ENCODE data around the gene RAB40A. TPM values are rescaled to one million over a fixed set of nuclear protein-coding genes. Genes with fewer than 3 reads are reported as not detected.
"Not testable (repeated sequence)": the region's sequence is repeated elsewhere in the genome, so short reads cannot be mapped to it uniquely, and the experiment has no call there.

The RAB40A gene
- total RNA-seq, 1 donor from 2014 or later: 0.25 TPM

DNA sequence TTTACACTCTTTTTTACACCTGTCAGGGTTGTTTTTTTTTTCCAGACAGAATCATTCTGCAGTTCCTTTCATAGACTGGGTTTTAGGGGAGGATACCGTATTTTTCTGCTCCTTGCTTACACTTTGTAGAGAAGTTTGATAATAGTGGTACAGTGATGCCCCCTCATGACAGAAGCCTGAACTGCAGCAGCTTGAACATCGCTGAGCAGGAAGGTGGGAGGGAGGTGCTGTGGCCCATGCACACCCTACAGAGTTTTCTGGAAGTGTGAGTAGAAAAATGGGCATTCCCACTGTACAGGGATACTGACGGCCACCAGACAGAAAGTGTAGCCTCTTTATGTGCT, 54.5 kb downstream of the RAB40A start:
- peak; percentile 55 for DNase-seq (ENCODE audit: low spot score)
- peak; percentile 97 for ATAC-seq

DNA sequence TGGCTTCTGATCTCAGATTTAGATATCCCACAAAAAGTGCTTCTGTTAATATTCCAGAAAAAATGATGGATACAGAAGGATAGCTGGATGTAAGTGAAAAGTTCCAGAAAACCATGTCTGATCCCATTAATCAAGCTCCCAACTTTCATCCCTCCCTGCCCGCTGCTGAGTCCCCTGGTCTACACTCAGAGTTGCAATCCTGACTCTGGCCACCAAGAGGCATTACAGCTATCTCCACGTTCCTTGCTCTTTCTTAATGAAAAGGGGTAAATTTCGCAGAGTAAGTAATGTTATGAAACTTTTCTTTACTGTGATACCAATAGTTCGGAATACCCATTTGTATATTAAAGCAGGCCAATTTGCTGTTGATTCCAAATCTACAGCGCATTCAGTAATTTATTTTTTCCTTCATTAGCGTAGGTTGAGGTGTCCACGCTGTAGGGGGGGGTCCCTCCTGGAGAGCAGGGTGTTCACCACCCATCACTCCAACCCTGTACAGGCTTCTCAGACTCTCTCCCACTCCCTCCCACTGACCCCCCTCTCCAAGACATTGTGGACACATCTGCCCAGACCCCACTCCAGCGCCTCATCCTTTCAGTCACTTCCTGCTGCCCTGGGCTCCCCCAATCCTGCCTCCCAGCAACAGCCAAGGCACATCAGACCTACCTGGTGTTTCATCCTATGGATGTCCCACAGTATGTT, 55.1 kb downstream of the RAB40A start:
- DNase-seq (ENCODE audit: low spot score) (no peak), ATAC-seq (peak; percentile 70)

DNA sequence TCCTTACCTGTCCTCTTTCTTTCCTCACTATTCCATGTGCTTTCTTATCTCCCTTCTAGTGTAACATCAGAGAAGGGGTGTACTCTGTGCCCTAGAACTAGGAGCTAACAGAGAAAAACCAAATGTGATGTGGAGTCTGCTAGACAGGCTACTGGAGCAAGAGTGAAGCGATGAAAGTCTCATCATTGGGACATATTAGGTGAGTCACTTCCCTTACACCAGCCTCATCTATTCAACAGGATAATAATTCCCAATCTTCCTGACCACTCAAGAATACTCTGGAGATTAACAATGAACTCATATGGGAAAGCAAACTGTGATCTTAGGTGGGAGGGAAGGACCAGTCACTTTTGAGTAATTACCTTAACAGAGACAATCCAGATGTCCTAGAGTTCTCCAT, 58.1 kb downstream of the RAB40A start:
- DNase-seq (ENCODE audit: low spot score) (no peak), ATAC-seq (no peak)

DNA sequence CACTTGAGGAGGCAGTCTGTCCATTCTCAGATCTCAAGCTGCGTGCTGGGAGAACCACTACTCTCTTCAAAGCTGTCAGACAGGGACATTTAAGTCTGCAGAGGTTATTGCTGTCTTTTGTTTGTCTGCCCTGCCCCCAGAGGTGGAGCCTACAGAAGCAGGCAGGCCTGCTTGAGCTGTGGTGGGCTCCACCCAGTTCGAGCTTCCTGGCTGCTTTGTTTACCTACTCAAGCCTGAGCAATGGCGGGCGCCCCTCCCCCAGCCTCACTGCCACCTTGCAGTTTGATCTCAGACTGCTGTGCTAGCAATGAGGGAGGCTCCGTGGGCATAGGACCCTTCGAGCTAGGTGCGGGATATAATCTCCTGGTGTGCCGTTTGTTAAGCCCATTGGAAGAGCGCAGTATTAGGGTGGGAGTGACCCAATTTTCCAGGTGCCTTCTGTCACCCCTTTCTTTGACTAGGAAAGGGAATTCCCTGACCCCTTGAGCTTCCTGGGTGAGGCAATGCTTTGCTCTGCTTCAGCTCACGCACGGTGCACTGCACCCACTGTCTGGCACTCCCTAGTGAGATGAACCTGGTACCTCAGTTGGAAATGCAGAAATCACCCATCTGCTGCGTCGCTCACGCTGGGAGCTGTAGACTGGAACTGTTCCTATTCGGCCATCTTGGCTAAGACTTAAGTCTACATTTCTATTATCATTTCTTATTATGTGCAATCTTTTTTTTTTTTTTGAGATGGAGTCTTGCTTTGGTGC, 59.1 kb downstream of the RAB40A start:
- not testable (repeated sequence) for ATAC-seq; DNase-seq (ENCODE audit: low spot score)

DNA sequence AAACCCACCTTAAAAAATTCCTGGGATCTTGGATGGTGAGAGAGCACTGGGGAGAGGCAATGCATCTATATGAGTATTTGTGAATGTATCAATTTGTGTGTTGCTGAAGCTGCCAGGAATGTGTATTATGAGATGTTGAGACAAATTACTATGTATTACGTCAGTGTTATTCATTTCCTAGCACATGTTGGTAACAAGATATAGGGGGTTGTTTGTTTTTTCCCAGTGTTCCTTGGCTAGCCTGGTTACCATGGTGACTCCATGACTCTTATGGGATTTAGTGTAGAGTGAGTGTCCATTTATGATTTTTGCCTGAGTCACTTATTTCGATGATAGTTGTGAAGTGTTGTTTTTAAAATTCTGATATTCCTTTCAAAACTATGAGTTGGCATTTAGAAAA, 65.6 kb downstream of the RAB40A start:
- no peak for ATAC-seq

More for the DNA sequence above, 65.6 kb downstream of the RAB40A start:
- no peak for DNase-seq (ENCODE audit: low spot score)

Other genes starting within 250 kb of the RAB40A start
- not detected for gene TCEAL5, start 242.7 kb downstream of the RAB40A start, total RNA-seq
- 0.48 TPM for gene BEX2, start 208.5 kb downstream of the RAB40A start, total RNA-seq
- 0.28 TPM for gene TCEAL7, start 189.2 kb downstream of the RAB40A start, total RNA-seq
- 4.0 TPM for gene TCEAL9, start 163.0 kb downstream of the RAB40A start, total RNA-seq
- gene BEX3, start 143.0 kb downstream of the RAB40A start, total RNA-seq: 23.7 TPM
- 29.3 TPM for gene TCEAL4, start 66.0 kb upstream of the RAB40A start, total RNA-seq
- 2.5 TPM for gene TCEAL3, start 88.5 kb upstream of the RAB40A start, total RNA-seq
- 6.9 TPM for gene TCEAL1, start 109.5 kb upstream of the RAB40A start, total RNA-seq
- 133 TPM for gene MORF4L2, start 167.2 kb upstream of the RAB40A start, total RNA-seq
- gene TMEM31, start 191.4 kb upstream of the RAB40A start, total RNA-seq: not detected

Measured in left lobe of liver (tissue), 2 donors.